ENCODE results near the gene TRAIP. TPM values are rescaled to one million over a fixed set of nuclear protein-coding genes. Genes with fewer than 3 reads are reported as not detected.
"Not testable (repeated sequence)": the region's sequence is repeated elsewhere in the genome, so short reads cannot be mapped to it uniquely, and the experiment has no call there.

Gene TRAIP
- polyA plus RNA-seq (2013, experiment 1 of 2), result 19.8 TPM
- 20.0 TPM for polyA plus RNA-seq (2013, experiment 2 of 2)

- Histone ChIP-seq H2BK5ac (ENCODE audit: low read length) (peak within 1 kb of the TSS; percentile 85), H4K8ac (ENCODE audit: low read depth, low read length) (peak within 1 kb of the TSS; percentile 95), H3K4me3 (ENCODE audit: low read length in 2 of 2) (peak within 1 kb of the TSS; percentile 61 to 97), H3K27ac (replicated peaks; ENCODE audit: low read length) (peak within 1 kb of the TSS; percentile 49), H3K79me1 (ENCODE audit: low read depth, low read length) (peaks cover 6% of the 10 kb centered on the region), H3K18ac (ENCODE audit: low read length) (peak within 1 kb of the TSS; percentile 96), H2BK120ac (ENCODE audit: low read depth, low read length) (peak within 1 kb of the TSS; percentile 68), H3K9me3 (replicated peaks in 1 of 2; ENCODE audit: control insufficient read depth in 2 of 2, insufficient read depth in 1 of 2, low read depth in 1 of 2, low read length in 2 of 2) (no peaks in the 10 kb centered on the region), H2BK15ac (ENCODE audit: low read length) (no peak within 1 kb of the TSS), H3K36me3 (replicated peaks in 1 of 2; ENCODE audit: control insufficient read depth in 2 of 2, insufficient read depth in 2 of 2, low read length in 2 of 2) (peaks cover 10 to 32% of the 10 kb centered on the region in 2 donors), H3K9ac (ENCODE audit: low read depth, low read length, poor library complexity) (peak within 1 kb of the TSS; percentile 98), H3K4me1 (ENCODE audit: control insufficient read depth in 2 of 2, insufficient read depth in 1 of 2, low read depth in 1 of 2, low read length in 2 of 2) (peaks cover 5 to 8% of the 10 kb centered on the region in 2 donors), H3K27me3 (ENCODE audit: control insufficient read depth in 3 of 3, insufficient read depth in 3 of 3, low read depth in 1 of 3, low read length in 3 of 3) (no peaks in the 10 kb centered on the region), H3K14ac (ENCODE audit: low read length) (peak within 1 kb of the TSS; percentile 73), H3K4me2 (ENCODE audit: insufficient read depth, low read length, poor library complexity, severe bottlenecking) (peak within 1 kb of the TSS; percentile 99), H3K4ac (ENCODE audit: low read length) (no peak within 1 kb of the TSS), H4K91ac (ENCODE audit: low read depth, low read length, poor library complexity) (no peak within 1 kb of the TSS), H2AK5ac (ENCODE audit: low read depth, low read length) (peak within 1 kb of the TSS; percentile 93), H2BK12ac (ENCODE audit: low read length) (no peak within 1 kb of the TSS), H2AFZ (ENCODE audit: low read length) (peak within 1 kb of the TSS; percentile 88), H3K23ac (ENCODE audit: low read depth, low read length, poor library complexity) (peak within 1 kb of the TSS; percentile 68)
- WGBS, 2 donors (ENCODE audit: extremely low coverage in 2 of 2, insufficient read length in 2 of 2, insufficient replicate concordance in 1 of 2), result no CpG with 5 or more reads among the region's 52 CpGs
- DNase-seq (ENCODE audit: low spot score), result peak; percentile 96
Measured at GRCh38 chr3:49856181-49857005, at the start of gene TRAIP. TSS of gene TRAIP (minus strand) at chr3:49856564. CDS start at chr3:49856453, 111 bp downstream.

GRCh38 chr3:49904448-49904847 is 48.1 kb upstream of the TRAIP start:
- not testable (repeated sequence) for H3K36me3 ChIP-seq (replicated peaks in 1 of 2; ENCODE audit: control insufficient read depth in 2 of 2, insufficient read depth in 2 of 2, low read length in 2 of 2); H3K4me2 ChIP-seq (ENCODE audit: insufficient read depth, low read length, poor library complexity, severe bottlenecking); H3K23ac ChIP-seq (ENCODE audit: low read depth, low read length, poor library complexity); H3K18ac ChIP-seq (ENCODE audit: low read length); H2BK12ac ChIP-seq (ENCODE audit: low read length); H3K14ac ChIP-seq (ENCODE audit: low read length); H2AK5ac ChIP-seq (ENCODE audit: low read depth, low read length); H3K4ac ChIP-seq (ENCODE audit: low read length); H3K79me1 ChIP-seq (ENCODE audit: low read depth, low read length); H4K91ac ChIP-seq (ENCODE audit: low read depth, low read length, poor library complexity); DNase-seq (ENCODE audit: low spot score); H2BK120ac ChIP-seq (ENCODE audit: low read depth, low read length); H3K9ac ChIP-seq (ENCODE audit: low read depth, low read length, poor library complexity); H3K4me1 ChIP-seq (ENCODE audit: control insufficient read depth in 2 of 2, insufficient read depth in 1 of 2, low read depth in 1 of 2, low read length in 2 of 2); H4K8ac ChIP-seq (ENCODE audit: low read depth, low read length); H2BK5ac ChIP-seq (ENCODE audit: low read length); H3K27me3 ChIP-seq (ENCODE audit: control insufficient read depth in 3 of 3, insufficient read depth in 3 of 3, low read depth in 1 of 3, low read length in 3 of 3); H2AFZ ChIP-seq (ENCODE audit: low read length); H3K4me3 ChIP-seq (ENCODE audit: low read length in 2 of 2); H3K27ac ChIP-seq (replicated peaks; ENCODE audit: low read length); H3K9me3 ChIP-seq (replicated peaks in 1 of 2; ENCODE audit: control insufficient read depth in 2 of 2, insufficient read depth in 1 of 2, low read depth in 1 of 2, low read length in 2 of 2)
- H2BK15ac ChIP-seq (ENCODE audit: low read length), result peak overlapping the region; percentile 70
- no CpG with 5 or more reads among the region's 13 CpGs for WGBS, 2 donors (ENCODE audit: extremely low coverage in 2 of 2, insufficient read length in 2 of 2, insufficient replicate concordance in 1 of 2)

GRCh38 chr3:49903451-49904424 is 47.4 kb upstream of the TRAIP start, which contains the start of gene MST1R:
TSS of gene MST1R (minus strand) at chr3:49903873. CDS start at chr3:49903609, 264 bp downstream.
- Histone ChIP-seq H3K36me3 (replicated peaks in 1 of 2; ENCODE audit: control insufficient read depth in 2 of 2, insufficient read depth in 2 of 2, low read length in 2 of 2) (no peaks in the 10 kb centered on the region), H2BK12ac (ENCODE audit: low read length) (peak within 1 kb of the TSS; percentile 68), H2AK5ac (ENCODE audit: low read depth, low read length) (peak within 1 kb of the TSS; percentile 82), H3K23ac (ENCODE audit: low read depth, low read length, poor library complexity) (peak within 1 kb of the TSS; percentile 82), H2BK5ac (ENCODE audit: low read length) (no peak within 1 kb of the TSS), H3K4ac (ENCODE audit: low read length) (peak within 1 kb of the TSS; percentile 67), H4K8ac (ENCODE audit: low read depth, low read length) (peak within 1 kb of the TSS; percentile 94), H3K4me2 (ENCODE audit: insufficient read depth, low read length, poor library complexity, severe bottlenecking) (peak within 1 kb of the TSS; percentile 54), H3K27me3 (ENCODE audit: control insufficient read depth in 3 of 3, insufficient read depth in 3 of 3, low read depth in 1 of 3, low read length in 3 of 3) (peaks cover 0 to 2% (median 0%) of the 10 kb centered on the region in 3 experiments), H2BK120ac (ENCODE audit: low read depth, low read length) (peak within 1 kb of the TSS; percentile 90), H3K79me1 (ENCODE audit: low read depth, low read length) (no peaks in the 10 kb centered on the region), H3K9ac (ENCODE audit: low read depth, low read length, poor library complexity) (peak within 1 kb of the TSS; percentile 45), H3K14ac (ENCODE audit: low read length) (peak within 1 kb of the TSS; percentile 76), H3K4me3 (ENCODE audit: low read length in 2 of 2) (no peak within 1 kb of the TSS), H3K4me1 (ENCODE audit: control insufficient read depth in 2 of 2, insufficient read depth in 1 of 2, low read depth in 1 of 2, low read length in 2 of 2) (peaks cover 0 to 3% of the 10 kb centered on the region in 2 donors), H3K18ac (ENCODE audit: low read length) (peak within 1 kb of the TSS; percentile 91), H3K27ac (replicated peaks; ENCODE audit: low read length) (no peak within 1 kb of the TSS), H3K9me3 (replicated peaks in 1 of 2; ENCODE audit: control insufficient read depth in 2 of 2, insufficient read depth in 1 of 2, low read depth in 1 of 2, low read length in 2 of 2) (no peaks in the 10 kb centered on the region), H4K91ac (ENCODE audit: low read depth, low read length, poor library complexity) (no peak within 1 kb of the TSS), H2BK15ac (ENCODE audit: low read length) (peak within 1 kb of the TSS; percentile 81), H2AFZ (ENCODE audit: low read length) (no peak within 1 kb of the TSS)
- peak; percentile 56 for DNase-seq (ENCODE audit: low spot score)
- no CpG with 5 or more reads among the region's 65 CpGs for WGBS, 2 donors (ENCODE audit: extremely low coverage in 2 of 2, insufficient read length in 2 of 2, insufficient replicate concordance in 1 of 2)

All from neuronal stem cell (in vitro differentiated cells).